Cardiac fibroblast (primary cell): ENCODE data around the gene RPGRIP1L.

Experiments used
- DNase-seq, 2 donors: peaks; one replicate each; pipeline versions ENCODE4 v3.0.0 to v3.0.0-alpha.2; 2010; ENCODE audit warnings: low read depth in 2 of 2
- H3K4me3 ChIP-seq, 2 donors: replicated peaks in 1 of 2; 1 replicate in 1 of 2; 2 replicates in 1 of 2; pipeline ENCODE4 v1.5.1; 2011; ENCODE audit warnings: low read depth in 2 of 2, low read length in 2 of 2, mild to moderate bottlenecking in 2 of 2, moderate library complexity in 1 of 2
- TF ChIP-seq, protein P1 (sequence below): IDR thresholded peaks from one replicate; pipeline ENCODE4 v1.5.1; 2011; ENCODE audit warnings: low read depth, mild to moderate bottlenecking, low read length, inconsistent platforms

The RPGRIP1L gene

DNA sequence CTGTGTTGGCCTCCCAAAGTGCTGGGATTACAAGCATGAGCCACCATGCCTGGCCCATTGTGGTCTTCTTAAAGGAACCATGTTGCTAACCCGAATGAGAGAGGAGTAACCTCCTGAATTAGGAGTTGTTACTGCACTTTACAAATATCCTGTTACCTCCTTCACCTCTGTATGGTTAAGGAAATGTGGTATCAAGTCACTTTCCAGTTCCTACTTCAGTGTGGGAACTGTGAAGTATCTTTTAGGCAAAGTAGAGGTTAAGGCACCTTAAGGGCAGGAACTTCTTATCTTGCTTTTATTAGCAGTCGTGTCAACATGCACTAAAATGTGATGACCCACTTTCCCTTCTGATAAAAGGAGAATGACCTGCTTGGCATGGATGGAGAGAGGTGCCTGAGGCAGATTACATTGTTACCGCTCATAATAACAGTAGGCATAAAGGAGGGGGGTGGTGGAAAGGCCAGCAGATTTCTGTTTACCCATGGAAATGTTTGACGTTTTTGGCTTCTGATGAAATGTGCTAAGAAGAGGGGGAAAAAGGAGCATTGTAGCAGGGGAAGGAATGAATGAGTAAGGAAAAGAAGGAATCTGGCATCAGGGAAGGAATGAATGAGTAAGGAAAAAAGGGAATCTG is 28.8 kb upstream of the RPGRIP1L start:
- no peak overlapping the region for H3K4me3 ChIP-seq
- TF ChIP-seq, protein P1, sequence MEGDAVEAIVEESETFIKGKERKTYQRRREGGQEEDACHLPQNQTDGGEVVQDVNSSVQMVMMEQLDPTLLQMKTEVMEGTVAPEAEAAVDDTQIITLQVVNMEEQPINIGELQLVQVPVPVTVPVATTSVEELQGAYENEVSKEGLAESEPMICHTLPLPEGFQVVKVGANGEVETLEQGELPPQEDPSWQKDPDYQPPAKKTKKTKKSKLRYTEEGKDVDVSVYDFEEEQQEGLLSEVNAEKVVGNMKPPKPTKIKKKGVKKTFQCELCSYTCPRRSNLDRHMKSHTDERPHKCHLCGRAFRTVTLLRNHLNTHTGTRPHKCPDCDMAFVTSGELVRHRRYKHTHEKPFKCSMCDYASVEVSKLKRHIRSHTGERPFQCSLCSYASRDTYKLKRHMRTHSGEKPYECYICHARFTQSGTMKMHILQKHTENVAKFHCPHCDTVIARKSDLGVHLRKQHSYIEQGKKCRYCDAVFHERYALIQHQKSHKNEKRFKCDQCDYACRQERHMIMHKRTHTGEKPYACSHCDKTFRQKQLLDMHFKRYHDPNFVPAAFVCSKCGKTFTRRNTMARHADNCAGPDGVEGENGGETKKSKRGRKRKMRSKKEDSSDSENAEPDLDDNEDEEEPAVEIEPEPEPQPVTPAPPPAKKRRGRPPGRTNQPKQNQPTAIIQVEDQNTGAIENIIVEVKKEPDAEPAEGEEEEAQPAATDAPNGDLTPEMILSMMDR, result no peak
- DNase-seq, result no peak

DNA sequence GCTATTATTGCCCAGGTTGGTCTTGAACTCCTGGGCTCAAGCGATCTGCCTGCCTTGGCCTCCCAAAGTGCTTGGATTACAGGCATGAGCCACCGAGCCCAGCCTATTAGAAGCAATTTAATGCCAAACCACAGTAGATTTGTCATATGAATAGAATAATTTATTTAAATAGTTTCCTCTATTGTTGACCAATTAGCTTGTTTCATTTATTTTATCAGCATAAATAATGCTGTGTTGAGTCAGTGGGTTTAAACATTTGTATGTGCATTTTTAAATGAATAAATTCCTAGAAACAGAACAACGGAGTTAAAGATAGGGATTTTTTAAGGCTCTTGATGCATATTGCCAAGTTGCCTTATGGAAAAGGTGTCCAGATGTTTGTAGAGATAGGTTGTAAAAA is 27.0 kb upstream of the RPGRIP1L start:
- DNase-seq, result no peak
- TF ChIP-seq, protein P1, result no peak
- no peak overlapping the region for H3K4me3 ChIP-seq

DNA sequence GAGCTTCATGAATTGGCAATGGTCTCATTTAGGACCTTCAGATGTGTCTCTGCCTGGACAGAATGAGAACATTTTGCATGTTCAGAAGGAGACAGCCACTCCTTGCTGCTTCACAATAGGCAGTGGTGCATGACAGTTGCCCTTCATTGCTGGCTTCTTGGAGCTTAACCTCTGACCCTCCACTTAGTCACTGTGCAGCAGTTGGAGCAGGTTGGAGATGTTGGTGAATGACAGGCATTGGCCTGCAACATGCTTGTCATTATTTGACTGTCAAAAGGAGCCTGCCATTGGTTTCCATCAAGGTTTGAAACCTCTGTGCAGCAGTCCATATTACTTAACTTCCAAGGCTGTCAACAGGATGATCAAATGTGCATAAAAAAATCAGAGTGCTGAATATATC is 23.0 kb upstream of the RPGRIP1L start:
- TF ChIP-seq, protein P1, result no peak
- DNase-seq, result peak in 1 of 2 donors; percentile 11
- no peak overlapping the region for H3K4me3 ChIP-seq

DNA sequence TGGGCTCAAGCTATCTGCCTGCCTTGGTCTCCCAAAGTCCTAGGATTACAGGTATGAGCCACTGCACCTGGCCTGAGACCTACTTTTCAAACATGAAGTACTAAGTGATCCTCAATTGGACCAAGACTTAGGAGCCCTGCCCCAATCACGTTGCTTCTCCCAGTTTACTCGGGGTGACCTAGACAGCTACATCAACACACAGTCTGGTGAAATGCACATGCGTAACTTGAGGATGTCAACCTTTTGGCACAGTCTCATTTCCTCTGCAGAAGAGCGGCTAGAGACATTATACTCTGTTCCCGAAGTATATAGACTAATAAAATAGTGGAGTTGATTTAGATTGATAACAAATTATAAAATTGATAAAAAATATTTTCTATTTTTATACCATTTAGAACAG is 17.4 kb upstream of the RPGRIP1L start:
- TF ChIP-seq, protein P1, result no peak
- no peak for DNase-seq
- H3K4me3 ChIP-seq, result no peak overlapping the region

DNA sequence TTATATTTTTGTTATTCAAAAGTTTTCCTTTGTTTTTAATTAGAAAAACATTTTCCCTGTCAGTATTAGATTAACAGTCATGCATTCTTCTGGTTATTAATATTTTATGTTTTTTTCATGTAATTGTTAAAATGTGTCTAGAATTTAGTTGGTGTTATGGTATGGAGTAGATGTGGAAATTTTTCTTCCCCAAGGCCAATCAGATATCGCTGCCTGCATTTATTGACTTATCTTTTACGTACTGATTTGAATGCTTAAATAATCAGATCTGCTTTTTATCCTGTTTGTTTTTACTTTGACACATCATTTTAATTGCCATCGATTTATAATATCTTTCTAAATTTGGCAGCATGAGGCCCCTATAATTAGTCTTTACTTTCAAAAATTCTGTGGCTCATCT is 13.9 kb upstream of the RPGRIP1L start:
- TF ChIP-seq, protein P1, result no peak
- DNase-seq, result no peak
- no peak overlapping the region for H3K4me3 ChIP-seq

DNA sequence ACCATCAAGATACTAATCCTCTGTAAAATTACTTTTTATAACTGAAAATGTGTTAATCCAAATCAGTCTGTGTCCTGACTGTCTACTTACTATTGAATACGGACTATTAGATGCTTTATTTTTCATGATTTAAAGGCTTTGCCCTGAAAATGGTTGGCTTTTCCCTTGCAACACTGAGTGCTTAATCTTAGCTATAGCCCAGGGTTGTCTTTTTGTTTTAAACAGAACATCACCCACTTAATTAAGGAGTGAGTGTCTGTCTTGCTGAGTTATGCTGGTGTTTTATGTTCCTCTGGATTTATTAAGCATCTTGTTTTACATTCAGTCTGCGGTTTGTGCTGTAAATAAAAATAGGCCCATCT is 11.3 kb upstream of the RPGRIP1L start:
- TF ChIP-seq, protein P1, result no peak
- DNase-seq, result no peak

DNA sequence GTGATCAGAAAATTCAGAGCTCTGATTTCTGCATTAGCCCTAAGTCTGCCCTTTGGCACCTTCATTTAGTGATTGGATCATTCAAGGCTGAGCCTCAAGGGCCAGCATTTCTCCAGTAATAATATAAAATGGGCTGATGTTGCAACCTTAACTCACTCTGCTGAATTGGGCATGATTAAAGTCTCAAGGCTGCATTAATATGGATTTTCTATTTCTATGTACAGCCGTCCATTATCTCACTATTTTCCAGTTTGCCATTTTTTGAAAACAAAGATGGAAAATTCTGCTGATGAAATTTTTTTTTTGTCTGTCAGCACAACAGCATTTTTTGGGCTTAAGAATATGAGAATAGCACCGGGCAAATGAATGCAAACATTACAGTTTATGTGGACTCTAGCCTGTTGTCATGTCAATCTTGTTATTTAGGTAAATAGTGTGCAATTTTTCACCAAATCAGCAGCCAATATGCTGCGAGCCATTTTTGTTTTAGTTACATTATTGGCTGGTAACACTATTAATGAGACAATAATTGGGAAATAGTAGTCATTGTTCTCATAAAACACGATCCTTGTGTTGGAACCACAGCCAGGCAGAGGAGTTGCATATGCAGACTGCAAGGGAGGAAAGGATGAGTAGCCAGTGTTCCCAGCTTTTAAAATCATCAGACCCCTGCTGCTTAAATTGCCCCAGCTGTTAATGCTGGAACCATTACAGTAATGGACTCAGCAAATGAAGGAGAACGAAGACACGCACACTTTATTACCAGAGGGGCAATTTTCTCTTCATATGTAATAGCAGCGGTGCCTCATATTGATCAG is 10.8 kb upstream of the RPGRIP1L start:
- DNase-seq, result peak; percentile 39 to 43
- TF ChIP-seq, protein P1, result no peak
- no peak overlapping the region for H3K4me3 ChIP-seq

More for the DNA sequence above, 11.3 kb upstream of the RPGRIP1L start:
- H3K4me3 ChIP-seq, result no peak overlapping the region
